ENCODE measurements around the gene TDRD1.

DNA sequence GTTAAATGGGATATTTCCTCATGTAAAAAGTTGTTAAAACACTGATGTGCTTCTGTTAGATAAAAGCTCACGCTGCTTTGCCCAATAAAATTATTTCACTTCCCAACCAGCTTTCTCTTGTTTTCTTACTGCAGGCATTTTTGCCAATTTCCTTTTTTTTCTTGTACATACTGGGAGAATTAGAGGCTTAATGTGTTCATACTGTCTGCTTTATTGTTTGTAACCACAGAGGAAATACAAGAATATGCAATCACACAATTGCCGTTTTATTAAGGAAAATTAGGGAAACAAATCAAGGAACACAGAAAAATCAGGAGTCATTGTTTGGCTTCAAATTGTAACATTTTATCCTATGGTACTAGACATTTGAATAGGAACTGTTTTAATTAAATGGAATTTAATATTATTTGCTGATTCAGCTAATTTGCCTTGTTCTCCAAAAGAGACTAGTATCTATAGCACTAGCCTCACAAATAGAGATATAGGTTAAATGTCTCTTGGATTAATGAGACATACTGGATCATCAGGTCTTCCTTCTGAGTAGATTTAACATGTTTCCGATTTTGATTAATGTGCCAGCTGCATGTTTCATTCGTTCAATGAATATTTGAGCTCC, 53.5 kb downstream of the TDRD1 start:
- no peak for TF ChIP-seq GLIS3 (CRISPR knock-in tag; IDR thresholded peaks at IDR 0.05)
- no peak for TF ChIP-seq ZFP3 (CRISPR knock-in tag; IDR thresholded peaks at IDR 0.05)

Measured in SK-N-SH treated with all-trans-retinoic acid at 6 μM for 48 hours (cell line).